H1 (cell line): ENCODE data around the gene MRTO4.

Experiments used
- CREB1 ChIP-seq: IDR thresholded peaks from 2 replicates; pipeline ENCODE4 v1.6.1; 2012; ENCODE audit warnings: inconsistent platforms
- CTCF ChIP-seq, 3 experiments: IDR thresholded peaks; 1 replicate in 2 of 3; 2 replicates in 1 of 3; pipeline versions ENCODE4 v1.5.1 to v1.6.1; 2011; ENCODE audit warnings: low read length in 3 of 3, mild to moderate bottlenecking in 3 of 3, inconsistent platforms in 2 of 3, low read depth in 1 of 3, moderate library complexity in 1 of 3; ENCODE audit not compliant: insufficient read depth in 1 of 3; ENCODE audit errors: control extremely low read depth in 1 of 3
- GABPA ChIP-seq: IDR thresholded peaks from 2 replicates; pipeline ENCODE4 v1.6.1; 2011; ENCODE audit warnings: mild to moderate bottlenecking, low read length, moderate library complexity, borderline replicate concordance; ENCODE audit not compliant: insufficient read depth
- GTF2F1 ChIP-seq: IDR thresholded peaks from 2 replicates; pipeline ENCODE4 v1.6.1; 2012; ENCODE audit warnings: low read depth, low read length, improper control_type of control experiment, borderline replicate concordance
- TAF1 ChIP-seq: IDR thresholded peaks from 2 replicates; pipeline ENCODE4 v1.6.1; 2011; ENCODE audit warnings: mild to moderate bottlenecking, low read depth, low read length
- YY1 ChIP-seq: IDR thresholded peaks from 2 replicates; pipeline ENCODE4 v1.6.1; 2011; ENCODE audit warnings: low read depth, mild to moderate bottlenecking, low read length

DNA sequence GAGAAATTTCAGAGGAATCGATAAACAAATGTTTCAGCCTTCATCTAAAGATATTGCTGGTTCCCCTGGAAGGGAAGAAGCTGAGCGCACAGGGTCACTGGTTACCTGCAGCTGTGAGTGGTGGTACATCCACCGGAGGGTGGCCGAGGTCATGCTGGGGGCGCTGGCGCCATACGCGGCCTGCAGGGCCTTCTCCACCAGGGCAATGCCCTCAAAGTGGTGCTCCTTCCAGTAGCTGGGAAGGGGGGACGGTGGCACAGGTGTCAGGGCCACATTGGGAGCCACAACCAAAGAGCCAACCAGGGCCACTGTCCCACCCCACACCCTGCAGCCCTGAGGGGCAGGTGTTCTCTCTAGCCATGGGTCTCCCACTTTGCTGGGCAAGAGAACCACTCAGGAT, 32.3 kb downstream of the MRTO4 start:
- TF ChIP-seq YY1 (no peak), TAF1 (no peak), GABPA (no peak), CREB1 (no peak), CTCF (IDR thresholded peaks at IDR 0.05; ENCODE audit: control extremely low read depth in 1 of 3, insufficient read depth in 1 of 3, low read depth in 1 of 3, low read length in 3 of 3) (no peak), GTF2F1 (no peak)
